GM19239 (cell line): ENCODE results near the gene CCDC60.
"Not testable (repeated sequence)": the region's sequence is repeated elsewhere in the genome, so short reads cannot be mapped to it uniquely, and the experiment has no call there.

ENCODE experiments used
- DNase-seq: peaks from one replicate; pipeline ENCODE4 v3.0.0; 2011; ENCODE audit warnings: low spot score; ENCODE audit not compliant: insufficient read length
- FAIRE-seq: peaks from 2 replicates; lab custom pipeline; 2011; peaks lifted over from hg19 to GRCh38; lab: Jason Lieb, UNC

CCDC60 gene

GRCh38 chr12:119328111-119328510 is 6.4 kb upstream of the CCDC60 start:
- FAIRE-seq = no peak
- no peak for DNase-seq

- DNase-seq (no peak), FAIRE-seq (no peak)
Measured at GRCh38 chr12:119338593-119339363, 4.2 kb downstream of the CCDC60 start.

GRCh38 chr12:119340578-119340977 is 6.0 kb downstream of the CCDC60 start:
- FAIRE-seq (no peak), DNase-seq (no peak)

GRCh38 chr12:119341020-119341419 is 6.5 kb downstream of the CCDC60 start:
- no peak for FAIRE-seq

GRCh38 chr12:119341988-119342387 is 7.5 kb downstream of the CCDC60 start:
- no peak for FAIRE-seq
- DNase-seq = no peak

More at GRCh38 chr12:119341020-119341419, 6.5 kb downstream of the CCDC60 start:
- no peak for DNase-seq

GRCh38 chr12:119343130-119343529 is 8.6 kb downstream of the CCDC60 start:
- no peak for FAIRE-seq

GRCh38 chr12:119354172-119354571 is 19.6 kb downstream of the CCDC60 start:
- no peak for DNase-seq
- FAIRE-seq = no peak

More at GRCh38 chr12:119343130-119343529, 8.6 kb downstream of the CCDC60 start:
- no peak for DNase-seq

- not testable (repeated sequence) for DNase-seq, FAIRE-seq
Measured at GRCh38 chr12:119360366-119360765, 25.8 kb downstream of the CCDC60 start.

- no peak for DNase-seq
- FAIRE-seq = no peak
Measured at GRCh38 chr12:119363037-119363436, 28.5 kb downstream of the CCDC60 start.

- no peak for FAIRE-seq
- no peak for DNase-seq
Measured at GRCh38 chr12:119363490-119363889, 29.0 kb downstream of the CCDC60 start.

GRCh38 chr12:119365451-119365850 is 30.9 kb downstream of the CCDC60 start:
- FAIRE-seq = no peak
- no peak for DNase-seq

GRCh38 chr12:119366007-119366406 is 31.5 kb downstream of the CCDC60 start:
- no peak for FAIRE-seq
- no peak for DNase-seq

GRCh38 chr12:119369161-119369560 is 34.6 kb downstream of the CCDC60 start:
- DNase-seq (no peak), FAIRE-seq (no peak)

- DNase-seq (no peak), FAIRE-seq (no peak)
Measured at GRCh38 chr12:119369907-119370546, 35.5 kb downstream of the CCDC60 start.

GRCh38 chr12:119372540-119372939 is 38.0 kb downstream of the CCDC60 start:
- no peak for DNase-seq

GRCh38 chr12:119373001-119373400 is 38.5 kb downstream of the CCDC60 start:
- FAIRE-seq = no peak
- DNase-seq = no peak

More at GRCh38 chr12:119372540-119372939, 38.0 kb downstream of the CCDC60 start:
- FAIRE-seq = no peak

- FAIRE-seq (no peak), DNase-seq (no peak)
Measured at GRCh38 chr12:119373666-119374065, 39.1 kb downstream of the CCDC60 start.

- no peak for DNase-seq
- no peak for FAIRE-seq
Measured at GRCh38 chr12:119374635-119375034, 40.1 kb downstream of the CCDC60 start.

- FAIRE-seq (no peak), DNase-seq (no peak)
Measured at GRCh38 chr12:119375075-119375882, 40.8 kb downstream of the CCDC60 start.

- DNase-seq (no peak), FAIRE-seq (no peak)
Measured at GRCh38 chr12:119375883-119376190, 41.3 kb downstream of the CCDC60 start.

GRCh38 chr12:119378903-119379302 is 44.4 kb downstream of the CCDC60 start:
- DNase-seq = no peak
- FAIRE-seq = no peak
